Measurements from ENCODE around the gene NTNG2.

Gene NTNG2

DNA sequence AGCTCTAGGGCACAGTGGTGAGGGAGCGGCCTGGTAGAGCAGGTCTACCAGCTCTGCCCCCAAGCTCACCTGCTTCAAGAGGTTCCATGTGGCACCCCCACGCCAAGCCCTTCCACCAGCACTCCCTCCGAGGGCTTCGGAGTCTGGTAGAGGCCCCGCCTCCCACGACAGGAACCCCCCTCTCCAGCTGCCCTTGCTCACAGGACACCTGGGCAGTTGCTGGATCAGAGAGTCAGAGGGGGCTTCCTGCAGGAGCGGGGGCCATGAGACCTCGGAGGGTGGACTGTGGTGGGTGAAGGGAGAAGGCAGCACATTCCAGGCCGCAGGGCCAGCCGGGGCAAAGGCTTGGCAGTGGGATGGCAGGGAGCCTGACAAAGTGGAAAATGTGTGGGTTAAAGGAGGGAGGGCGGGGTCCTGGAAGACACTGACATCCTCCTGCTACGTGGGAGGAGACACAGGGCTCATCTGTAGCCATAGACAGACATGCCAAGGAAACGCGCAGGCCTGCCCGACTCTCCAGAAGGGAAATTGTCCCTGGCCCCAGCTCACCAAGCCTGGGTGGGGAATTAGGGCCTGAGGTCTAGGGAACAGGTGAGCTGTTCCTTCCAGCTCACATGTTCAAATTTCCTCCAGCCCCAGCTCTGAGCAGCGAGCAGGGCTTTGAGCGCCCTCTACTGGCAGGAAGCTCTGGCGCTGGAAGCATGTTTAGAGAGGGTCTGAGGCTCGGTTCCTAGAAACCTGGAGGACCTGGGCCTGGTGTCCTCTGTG is 74.2 kb downstream of the NTNG2 start:
- TF ChIP-seq, protein P1, sequence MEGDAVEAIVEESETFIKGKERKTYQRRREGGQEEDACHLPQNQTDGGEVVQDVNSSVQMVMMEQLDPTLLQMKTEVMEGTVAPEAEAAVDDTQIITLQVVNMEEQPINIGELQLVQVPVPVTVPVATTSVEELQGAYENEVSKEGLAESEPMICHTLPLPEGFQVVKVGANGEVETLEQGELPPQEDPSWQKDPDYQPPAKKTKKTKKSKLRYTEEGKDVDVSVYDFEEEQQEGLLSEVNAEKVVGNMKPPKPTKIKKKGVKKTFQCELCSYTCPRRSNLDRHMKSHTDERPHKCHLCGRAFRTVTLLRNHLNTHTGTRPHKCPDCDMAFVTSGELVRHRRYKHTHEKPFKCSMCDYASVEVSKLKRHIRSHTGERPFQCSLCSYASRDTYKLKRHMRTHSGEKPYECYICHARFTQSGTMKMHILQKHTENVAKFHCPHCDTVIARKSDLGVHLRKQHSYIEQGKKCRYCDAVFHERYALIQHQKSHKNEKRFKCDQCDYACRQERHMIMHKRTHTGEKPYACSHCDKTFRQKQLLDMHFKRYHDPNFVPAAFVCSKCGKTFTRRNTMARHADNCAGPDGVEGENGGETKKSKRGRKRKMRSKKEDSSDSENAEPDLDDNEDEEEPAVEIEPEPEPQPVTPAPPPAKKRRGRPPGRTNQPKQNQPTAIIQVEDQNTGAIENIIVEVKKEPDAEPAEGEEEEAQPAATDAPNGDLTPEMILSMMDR (IDR thresholded peaks at IDR 0.05; ENCODE audit: insufficient read depth, missing control alignments) = peak; percentile 99
- DNase-seq (ENCODE audit: insufficient read length, low spot score) (peak; percentile 90), FAIRE-seq (no peak)

DNA sequence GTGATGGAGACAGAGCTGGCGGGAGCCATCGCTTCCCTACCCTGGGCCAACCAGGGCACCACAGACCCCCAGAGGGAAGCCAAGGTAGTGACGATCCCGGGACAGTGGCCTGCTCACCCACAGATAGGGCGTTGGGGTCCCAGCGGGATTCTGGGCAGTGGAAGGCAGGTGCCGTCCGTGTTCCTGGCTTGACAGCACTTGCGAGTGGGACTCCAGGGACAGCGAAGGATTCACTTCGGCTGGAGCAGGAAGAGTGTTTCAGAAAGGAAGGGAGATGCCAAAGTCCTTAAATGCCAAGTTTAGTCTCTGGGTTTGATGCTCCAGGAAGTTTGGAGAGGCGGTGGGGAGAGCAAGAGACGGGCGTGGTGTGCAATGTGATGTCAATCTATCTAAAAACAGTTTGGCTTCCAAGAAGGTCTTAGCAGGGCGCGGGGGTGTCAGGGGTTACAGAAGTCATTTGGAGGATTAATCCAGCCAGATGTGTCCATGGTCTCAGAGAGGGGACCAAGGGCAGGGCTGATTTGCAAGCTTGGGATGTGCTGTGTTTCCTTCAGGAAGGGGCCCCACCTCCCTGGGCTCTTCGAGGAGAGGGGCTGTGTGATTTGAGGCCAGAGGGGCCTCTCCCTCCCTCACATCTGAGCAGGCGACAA is 74.9 kb downstream of the NTNG2 start:
- FAIRE-seq (no peak), DNase-seq (ENCODE audit: insufficient read length, low spot score) (no peak)
- TF ChIP-seq, protein P1 (IDR thresholded peaks at IDR 0.05; ENCODE audit: insufficient read depth, missing control alignments) = no peak

DNA sequence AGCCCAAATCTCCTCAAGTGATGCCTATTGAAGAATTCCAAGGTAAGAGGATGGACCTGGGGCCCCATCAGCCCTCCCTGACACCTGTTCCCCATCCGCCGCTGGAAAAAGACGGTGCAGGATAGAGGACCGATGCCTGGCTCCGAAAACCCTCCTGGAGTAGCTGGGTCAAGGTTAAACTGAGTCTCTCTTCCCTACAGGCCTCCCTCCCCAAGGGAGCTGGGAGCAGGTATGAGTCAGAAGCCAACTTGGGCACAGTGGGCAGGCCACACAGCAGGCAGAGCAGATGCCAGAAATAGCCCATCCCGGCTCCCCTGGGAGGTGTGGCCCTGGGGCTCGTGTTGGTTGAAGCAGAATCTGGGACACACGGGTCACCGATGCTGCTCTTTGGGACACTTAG is 75.6 kb downstream of the NTNG2 start:
- TF ChIP-seq, protein P1 (IDR thresholded peaks at IDR 0.05; ENCODE audit: insufficient read depth, missing control alignments) = no peak
- no peak for FAIRE-seq
- no peak for DNase-seq (ENCODE audit: insufficient read length, low spot score)

DNA sequence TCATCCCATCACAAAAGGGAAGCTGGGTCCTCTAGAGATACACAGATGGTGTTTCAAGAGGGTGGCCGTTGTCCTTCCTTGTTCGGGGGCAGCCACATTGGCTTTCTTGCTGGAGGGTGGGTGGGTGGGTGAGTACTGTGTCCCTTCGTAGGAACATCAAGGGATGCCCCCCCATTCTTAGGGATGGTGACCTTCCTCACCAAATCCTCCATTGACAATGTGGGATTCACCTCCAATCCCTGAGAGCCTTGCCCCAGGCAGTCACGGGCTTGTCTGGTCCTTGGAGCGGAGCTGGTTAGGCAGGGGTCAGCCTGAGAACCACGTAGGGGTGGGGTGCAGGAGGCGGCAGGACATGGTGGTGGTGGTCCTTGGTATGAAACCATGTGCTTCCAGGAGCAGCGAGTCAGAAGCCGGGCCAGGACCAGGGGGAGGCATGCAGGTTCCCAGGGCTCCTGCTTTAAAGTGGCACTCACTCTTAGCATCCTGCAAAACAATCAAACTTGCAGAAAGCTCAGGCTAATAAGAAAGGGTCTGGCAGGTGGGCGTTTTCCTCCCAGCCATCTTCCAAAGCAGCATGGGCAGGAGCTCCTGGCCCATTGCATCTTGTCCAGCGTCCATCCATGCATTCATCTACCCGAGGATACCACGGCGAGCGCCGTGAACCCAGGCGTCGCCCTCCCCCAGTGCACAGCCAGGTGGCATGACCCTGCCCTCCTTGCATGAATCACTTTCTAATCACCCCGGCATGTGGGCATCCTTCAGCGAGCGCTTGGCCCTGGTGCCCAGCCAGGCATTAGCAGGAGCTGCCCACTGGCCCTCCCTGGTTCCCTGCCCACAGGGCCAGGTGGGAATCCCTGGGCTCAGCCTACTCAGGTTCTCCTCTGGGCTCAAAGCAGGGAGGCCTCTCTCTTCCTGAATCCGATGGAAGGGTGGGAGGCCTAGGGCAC is 76.4 kb downstream of the NTNG2 start:
- no peak for DNase-seq (ENCODE audit: insufficient read length, low spot score)
- TF ChIP-seq, protein P1 (IDR thresholded peaks at IDR 0.05; ENCODE audit: insufficient read depth, missing control alignments) = no peak
- FAIRE-seq = no peak

DNA sequence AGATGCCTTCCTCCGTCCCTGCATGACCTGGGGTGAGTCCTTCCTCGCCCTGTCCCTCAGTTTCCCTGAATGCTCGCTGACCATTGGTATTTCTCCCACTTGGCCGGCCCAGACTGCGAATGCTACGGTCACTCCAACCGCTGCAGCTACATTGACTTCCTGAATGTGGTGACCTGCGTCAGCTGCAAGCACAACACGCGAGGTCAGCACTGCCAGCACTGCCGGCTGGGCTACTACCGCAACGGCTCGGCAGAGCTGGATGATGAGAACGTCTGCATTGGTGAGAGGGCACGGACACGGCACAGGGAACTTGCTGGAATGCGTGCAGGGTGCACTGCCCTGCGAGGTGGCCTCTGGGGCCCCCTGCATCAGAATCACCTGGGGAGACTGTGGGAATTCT is 77.1 kb downstream of the NTNG2 start:
- TF ChIP-seq, protein P1 (IDR thresholded peaks at IDR 0.05; ENCODE audit: insufficient read depth, missing control alignments) = no peak
- DNase-seq (ENCODE audit: insufficient read length, low spot score) (no peak), FAIRE-seq (no peak)

DNA sequence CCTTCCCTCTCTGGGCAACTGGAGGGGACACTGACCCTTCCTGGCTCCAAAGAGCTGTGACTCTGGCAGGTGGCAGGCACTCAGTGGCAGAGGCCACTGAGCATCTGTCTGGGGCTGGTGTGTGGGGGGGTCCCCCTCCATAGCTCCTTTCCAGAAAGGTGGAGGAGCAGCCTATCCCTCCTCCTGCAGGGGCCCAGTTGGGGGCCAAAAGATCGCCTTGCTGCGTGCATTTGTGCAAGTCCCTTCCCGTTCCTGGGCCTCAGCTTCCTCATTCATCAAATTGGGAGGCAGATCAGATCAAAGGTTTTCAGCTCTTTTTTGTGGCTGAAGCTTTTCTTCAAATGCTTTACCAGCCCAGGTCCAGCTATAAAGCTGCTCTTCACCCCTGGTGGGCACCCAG is 77.7 kb downstream of the NTNG2 start:
- DNase-seq (ENCODE audit: insufficient read length, low spot score) = no peak
- TF ChIP-seq, protein P1 (IDR thresholded peaks at IDR 0.05; ENCODE audit: insufficient read depth, missing control alignments) = no peak
- FAIRE-seq = no peak
